OCI-LY7 (cell line): ENCODE results near the gene DEAF1. TPM values are rescaled to one million over a fixed set of nuclear protein-coding genes. Genes with fewer than 3 reads are reported as not detected.

Source experiments
- BruUV-seq: library from RNA; stranded (reverse); fragments of 400-500 nt; replicated peaks from 2 replicates; lab custom pipeline; 2021; lab: Mats Ljungman, UMichigan
- CTCF ChIA-PET: fragments of 300-600 bp; sonication (Branson Sonifier 250); formaldehyde crosslinking; loops from one replicate; lab custom pipeline; 2022; ENCODE audit warnings: antibody characterized with exemption; ENCODE audit not compliant: unreplicated experiment; lab: Charles Lee
- POLR2A ChIA-PET: fragments of 300-600 bp; sonication (Branson Sonifier 250); formaldehyde crosslinking; loops from one replicate; lab custom pipeline; 2022; ENCODE audit warnings: antibody characterized with exemption; lab: Charles Lee
- DNase-seq: peaks from one replicate; pipeline ENCODE4 v3.0.0-alpha.2; 2015; ENCODE audit warnings: low spot score
- H2AFZ ChIP-seq: fragments of 200-600 bp; sonication (generic), shearing (Covaris generic); 2 replicates; pipeline ENCODE4 v1.6.1; 2014; ENCODE audit warnings: mild to moderate bottlenecking, antibody characterized with exemption, low read length, moderate library complexity
- H3K27ac ChIP-seq: fragments of 200-600 bp; sonication (generic); 2 replicates; pipeline ENCODE4 v1.5.1; 2014; ENCODE audit warnings: mixed run types, low read depth, mild to moderate bottlenecking, moderate library complexity, low read length, inconsistent platforms; ENCODE audit not compliant: poor library complexity, severe bottlenecking
- H3K36me3 ChIP-seq: fragments of 200-600 bp; sonication (generic); 2 replicates; pipeline ENCODE4 v1.6.1; 2014; ENCODE audit warnings: mild to moderate bottlenecking, antibody characterized with exemption, low read length, moderate library complexity, mixed read lengths; ENCODE audit not compliant: insufficient read depth
- H3K4me1 ChIP-seq: fragments of 200-600 bp; sonication (generic); 2 replicates; pipeline ENCODE4 v1.5.1; 2014; ENCODE audit warnings: mild to moderate bottlenecking, low read length; ENCODE audit not compliant: insufficient read depth, poor library complexity, severe bottlenecking
- H3K4me2 ChIP-seq: fragments of 200-600 bp; sonication (generic); 2 replicates; pipeline ENCODE4 v1.6.1; 2014; ENCODE audit warnings: mild to moderate bottlenecking, low read length
- H3K4me3 ChIP-seq: fragments of 200-600 bp; sonication (generic); 2 replicates; pipeline ENCODE4 v1.5.1; 2014; ENCODE audit warnings: mild to moderate bottlenecking, low read depth, low read length; ENCODE audit not compliant: poor library complexity, severe bottlenecking
- H3K79me2 ChIP-seq: fragments of 200-600 bp; sonication (generic); 2 replicates; pipeline ENCODE4 v1.6.1; 2016; ENCODE audit warnings: low read depth, mild to moderate bottlenecking, low read length, moderate library complexity, mixed read lengths; ENCODE audit not compliant: insufficient read depth
- H3K9me2 ChIP-seq: fragments of 200-600 bp; sonication (generic); 2 replicates; pipeline ENCODE4 v1.6.1; 2016; ENCODE audit warnings: mild to moderate bottlenecking, low read length, mixed read lengths; ENCODE audit not compliant: insufficient read depth
- H3K9me3 ChIP-seq: fragments of 200-600 bp; sonication (generic); 2 replicates; pipeline ENCODE4 v1.6.1; 2014; ENCODE audit warnings: mild to moderate bottlenecking, mixed run types, low read length, mixed read lengths
- H4K20me1 ChIP-seq: fragments of 200-600 bp; sonication (generic); 2 replicates; pipeline ENCODE4 v1.6.1; 2014; ENCODE audit warnings: mild to moderate bottlenecking, antibody characterized with exemption, low read length, moderate library complexity, mixed read lengths; ENCODE audit not compliant: insufficient read depth
- EZH2phosphoT487 ChIP-seq: fragments of 200-600 bp; sonication (generic); IDR thresholded peaks from 2 replicates; pipeline ENCODE4 v1.6.1; 2018; ENCODE audit warnings: low read depth, borderline replicate concordance, mild to moderate bottlenecking, mixed run types, antibody characterized with exemption, low read length, moderate library complexity, mixed read lengths
- intact Hi-C: fragments of 100-400 bp; cut with micrococcal nuclease; formaldehyde crosslinking; loops from one replicate; pipeline ENCODE4 v1.10.0; 2022; ENCODE audit not compliant: unreplicated experiment
- total RNA-seq, 2 experiments: library from RNA; depleted of rRNA in 1 of 2; stranded (reverse); fragments of >200 nt in 1 of 2; shearing (Covaris generic) in 1 of 2; gene quantifications; 2 replicates each; pipeline ENCODE4 v1.2.3, GENCODE V29; 2014 to 2022
- TF ChIP-seq, protein P1 (sequence below): fragments of 200-600 bp; sonication (generic); conservative IDR thresholded peaks from 2 replicates; pipeline ENCODE4 v1.5.1; 2014; ENCODE audit warnings: mild to moderate bottlenecking, antibody characterized with exemption, low read length, moderate library complexity, mixed read lengths

DEAF1 gene
- total RNA-seq, 2 experiments from 2014 or later, result 42.7 to 66.2 TPM

GRCh38 chr11:660681-661444, 34.2 kb downstream of the DEAF1 start:
- ChIA-PET CTCF (interaction anchor here (0.5 kb wide), 1 partner anchor 116 kb away, joined by 3 read pairs; no protein-coding TSS in a partner anchor), POLR2A (no interaction called here)
- no TSS peak for BruUV-seq
- no peaks in the 10 kb centered on the region for H3K79me2 ChIP-seq
- no peak overlapping the region for H3K4me3 ChIP-seq
- intact Hi-C loops, result no loop called here
- DNase-seq, result no peak
- H3K4me1 ChIP-seq, result peaks cover 9% of the 10 kb centered on the region
- no peaks in the 10 kb centered on the region for H4K20me1 ChIP-seq
- no peaks in the 10 kb centered on the region for H3K9me3 ChIP-seq
- H3K4me2 ChIP-seq, result no peak overlapping the region
- no peak for TF ChIP-seq EZH2phosphoT487
- TF ChIP-seq, protein P1, sequence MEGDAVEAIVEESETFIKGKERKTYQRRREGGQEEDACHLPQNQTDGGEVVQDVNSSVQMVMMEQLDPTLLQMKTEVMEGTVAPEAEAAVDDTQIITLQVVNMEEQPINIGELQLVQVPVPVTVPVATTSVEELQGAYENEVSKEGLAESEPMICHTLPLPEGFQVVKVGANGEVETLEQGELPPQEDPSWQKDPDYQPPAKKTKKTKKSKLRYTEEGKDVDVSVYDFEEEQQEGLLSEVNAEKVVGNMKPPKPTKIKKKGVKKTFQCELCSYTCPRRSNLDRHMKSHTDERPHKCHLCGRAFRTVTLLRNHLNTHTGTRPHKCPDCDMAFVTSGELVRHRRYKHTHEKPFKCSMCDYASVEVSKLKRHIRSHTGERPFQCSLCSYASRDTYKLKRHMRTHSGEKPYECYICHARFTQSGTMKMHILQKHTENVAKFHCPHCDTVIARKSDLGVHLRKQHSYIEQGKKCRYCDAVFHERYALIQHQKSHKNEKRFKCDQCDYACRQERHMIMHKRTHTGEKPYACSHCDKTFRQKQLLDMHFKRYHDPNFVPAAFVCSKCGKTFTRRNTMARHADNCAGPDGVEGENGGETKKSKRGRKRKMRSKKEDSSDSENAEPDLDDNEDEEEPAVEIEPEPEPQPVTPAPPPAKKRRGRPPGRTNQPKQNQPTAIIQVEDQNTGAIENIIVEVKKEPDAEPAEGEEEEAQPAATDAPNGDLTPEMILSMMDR, result no peak
- H3K36me3 ChIP-seq, result peaks cover 61% of the 10 kb centered on the region; the same call in 1 of the 2 replicates
- H3K9me2 ChIP-seq, result no peaks in the 10 kb centered on the region
- H2AFZ ChIP-seq, result no peak overlapping the region
- no peak overlapping the region for H3K27ac ChIP-seq

DNA sequence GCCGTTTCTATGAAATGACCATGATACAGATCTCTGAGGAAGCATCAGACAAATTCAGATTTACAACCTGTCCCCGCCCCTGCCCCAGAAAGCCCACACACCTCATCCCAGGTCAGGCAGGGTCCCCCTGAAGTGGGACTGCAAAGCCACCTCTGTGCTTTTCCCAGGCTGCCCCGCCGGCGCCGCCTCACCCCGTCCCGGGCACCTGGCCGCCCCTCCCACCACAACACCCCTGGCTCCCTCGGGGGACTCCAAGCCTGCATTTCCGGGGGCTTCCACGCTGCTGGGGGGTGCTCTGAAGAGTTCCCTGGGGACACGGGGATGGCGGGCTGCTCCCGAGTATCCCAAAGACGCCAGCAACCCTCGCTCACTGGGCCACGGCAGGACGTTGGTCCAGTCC, 34.7 kb downstream of the DEAF1 start:
- Histone ChIP-seq H3K4me3 (no peak overlapping the region), H3K9me2 (no peaks in the 10 kb centered on the region), H3K4me1 (peaks cover 9% of the 10 kb centered on the region), H3K9me3 (no peaks in the 10 kb centered on the region), H2AFZ (no peak overlapping the region), H3K27ac (no peak overlapping the region), H3K36me3 (peaks cover 58% of the 10 kb centered on the region; the same call in 1 of the 2 replicates), H3K79me2 (no peaks in the 10 kb centered on the region), H4K20me1 (no peaks in the 10 kb centered on the region), H3K4me2 (no peak overlapping the region)
- ChIA-PET CTCF (interaction anchor here (0.5 kb wide), 1 partner anchor 116 kb away, joined by 3 read pairs; no protein-coding TSS in a partner anchor), POLR2A (no interaction called here)
- intact Hi-C loops, result no loop called here
- DNase-seq, result no peak
- TF ChIP-seq, protein P1, result no peak
- no peak for TF ChIP-seq EZH2phosphoT487
- no TSS peak for BruUV-seq

GRCh38 chr11:659532-660085, 35.4 kb downstream of the DEAF1 start:
- no peak overlapping the region for H2AFZ ChIP-seq
- H3K9me3 ChIP-seq, result no peaks in the 10 kb centered on the region
- ChIA-PET CTCF (no interaction called here), POLR2A (interaction anchor here (0.6 kb wide), 1 partner anchor 38 kb away, joined by 3 read pairs; no protein-coding TSS in a partner anchor)
- H3K4me3 ChIP-seq, result no peak overlapping the region
- no peak for TF ChIP-seq EZH2phosphoT487
- TF ChIP-seq, protein P1, result no peak
- DNase-seq, result no peak
- no peak overlapping the region for H3K27ac ChIP-seq
- no peaks in the 10 kb centered on the region for H4K20me1 ChIP-seq
- intact Hi-C loops, result no loop called here
- peaks cover 55% of the 10 kb centered on the region for H3K36me3 ChIP-seq
- H3K4me1 ChIP-seq, result peaks cover 9% of the 10 kb centered on the region
- no peaks in the 10 kb centered on the region for H3K79me2 ChIP-seq
- no peak overlapping the region for H3K4me2 ChIP-seq
- BruUV-seq, result no TSS peak
- no peaks in the 10 kb centered on the region for H3K9me2 ChIP-seq
